Gastroesophageal sphincter (tissue), 4 donors: ENCODE results near the gene SLC66A3. TPM values are rescaled to one million over a fixed set of nuclear protein-coding genes. Genes with fewer than 3 reads are reported as not detected.

Source experiments
- ATAC-seq: fragments of 150-250 bp; one replicate; pipeline ENCODE4 v1.9.1; 2016; ENCODE audit warnings: mild to moderate bottlenecking, moderate library complexity
- H3K27ac ChIP-seq, 4 donors: fragments of 200-600 bp; sonication (generic) in 3 of 4; 1 replicate in 3 of 4; 2 replicates in 1 of 4; pipeline ENCODE4 v1.5.1; 2016 to 2019
- H3K27me3 ChIP-seq: fragments of 200-600 bp; sonication (generic); one replicate; pipeline ENCODE4 v1.5.1; 2019
- H3K36me3 ChIP-seq, 2 donors: fragments of 200-600 bp; sonication (generic); one replicate each; pipeline ENCODE4 v1.5.1; 2019; ENCODE audit warnings: control low read depth in 1 of 2
- H3K4me1 ChIP-seq, 3 donors: fragments of 200-600 bp; sonication (generic); 1 replicate in 2 of 3; 2 replicates in 1 of 3; pipeline ENCODE4 v1.5.1; 2016 to 2019; ENCODE audit warnings: control low read depth in 2 of 3
- H3K4me3 ChIP-seq, 2 donors: fragments of 200-600 bp; sonication (generic); one replicate each; pipeline ENCODE4 v1.5.1; 2019; ENCODE audit warnings: mild to moderate bottlenecking in 1 of 2, moderate library complexity in 1 of 2
- H3K9me3 ChIP-seq, 3 donors: fragments of 200-600 bp; sonication (generic); one replicate each; pipeline ENCODE4 v1.5.1; 2017 to 2019; ENCODE audit warnings: control low read depth in 2 of 3
- CTCF ChIP-seq, 4 experiments: fragments of 200-600 bp in 2 of 4; fragments of 450-650 bp in 2 of 4; sonication (generic) in 1 of 4; IDR thresholded peaks; one replicate each; pipeline ENCODE4 v1.5.1; 2017 to 2019; ENCODE audit warnings: antibody characterized with exemption in 4 of 4, mild to moderate bottlenecking in 2 of 4, moderate library complexity in 2 of 4
- EP300 ChIP-seq: sonication (generic); formaldehyde crosslinking; IDR thresholded peaks from one replicate; pipeline ENCODE4 v1.6.1; 2017; ENCODE audit warnings: antibody characterized with exemption, mild to moderate bottlenecking
- POLR2A ChIP-seq, 2 donors: fragments of 450-650 bp; IDR thresholded peaks; one replicate each; pipeline ENCODE4 v1.6.1; 2017; ENCODE audit warnings: antibody characterized with exemption in 2 of 2, mild to moderate bottlenecking in 2 of 2, moderate library complexity in 1 of 2
- POLR2AphosphoS5 ChIP-seq: sonication (generic); formaldehyde crosslinking; IDR thresholded peaks from one replicate; pipeline ENCODE4 v1.6.1; 2017; ENCODE audit warnings: antibody characterized with exemption
- WGBS, 2 donors: methylation state at CpG; one replicate each; pipeline ENCODE4 v1.1.5; 2018; ENCODE audit warnings: low coverage in 1 of 2; 5-methylcytosine and 5-hydroxymethylcytosine counted together
- total RNA-seq, 4 donors: library from RNA; depleted of rRNA; stranded (reverse); fragments of >200 nt; gene quantifications; one replicate each; pipeline ENCODE4 v1.1.0, GENCODE V29; 2016

Gene SLC66A3
- total RNA-seq, 4 donors from 2014 or later, result 28.1 to 49.8 (median 41.5) TPM

- TF ChIP-seq EP300 (no peak), CTCF (IDR thresholded peaks at IDR 0.05) (no peak), POLR2A (IDR thresholded peaks at IDR 0.05) (no peak), POLR2AphosphoS5 (no peak)
- WGBS, 2 donors, result 75 to 78% methylated on average over 3 to 4 of the region's 4 CpGs
Observed at GRCh38 chr2:11140492-11140891, 14.8 kb upstream of the SLC66A3 start.

GRCh38 chr2:11141319-11141718 lies 13.9 kb upstream of the SLC66A3 start:
- no peaks in the 10 kb centered on the region for H3K4me1 ChIP-seq
- no peaks in the 10 kb centered on the region for H3K27me3 ChIP-seq
- ATAC-seq, result no peak
- no peak overlapping the region for H3K27ac ChIP-seq
- no peak overlapping the region for H3K4me3 ChIP-seq
- H3K9me3 ChIP-seq, result no peaks in the 10 kb centered on the region
- 85% methylated on average over 4 of the region's 4 CpGs; no CpG with 5 or more reads in 1 of the 2 donors for WGBS, 2 donors
- H3K36me3 ChIP-seq, result no peaks in the 10 kb centered on the region
- TF ChIP-seq POLR2A (IDR thresholded peaks at IDR 0.05) (no peak), POLR2AphosphoS5 (no peak), EP300 (no peak), CTCF (IDR thresholded peaks at IDR 0.05) (no peak)

More at GRCh38 chr2:11140492-11140891, 14.8 kb upstream of the SLC66A3 start:
- Histone ChIP-seq H3K27ac (no peak overlapping the region), H3K36me3 (no peaks in the 10 kb centered on the region), H3K9me3 (no peaks in the 10 kb centered on the region), H3K27me3 (no peaks in the 10 kb centered on the region), H3K4me3 (no peak overlapping the region), H3K4me1 (no peaks in the 10 kb centered on the region)
- no peak for ATAC-seq

GRCh38 chr2:11142330-11142729 lies 12.9 kb upstream of the SLC66A3 start:
- 75 to 81% methylated on average over 3 of the region's 3 CpGs for WGBS, 2 donors
- H3K27ac ChIP-seq, result no peak overlapping the region
- TF ChIP-seq CTCF (IDR thresholded peaks at IDR 0.05), result no peak
- no peak for TF ChIP-seq EP300
- no peak for TF ChIP-seq POLR2A (IDR thresholded peaks at IDR 0.05)
- no peak for TF ChIP-seq POLR2AphosphoS5
- H3K27me3 ChIP-seq, result no peaks in the 10 kb centered on the region
- H3K4me3 ChIP-seq, result no peak overlapping the region
- H3K4me1 ChIP-seq, result no peaks in the 10 kb centered on the region
- peaks cover 0 to 2% (median 0%) of the 10 kb centered on the region in 3 donors for H3K9me3 ChIP-seq
- ATAC-seq, result no peak
- H3K36me3 ChIP-seq, result no peaks in the 10 kb centered on the region

GRCh38 chr2:11142987-11143386 lies 12.3 kb upstream of the SLC66A3 start:
- no peak for ATAC-seq
- Histone ChIP-seq H3K27me3 (no peaks in the 10 kb centered on the region), H3K4me1 (no peaks in the 10 kb centered on the region), H3K9me3 (peaks cover 0 to 4% (median 0%) of the 10 kb centered on the region in 3 donors), H3K36me3 (no peaks in the 10 kb centered on the region), H3K27ac (no peak overlapping the region), H3K4me3 (no peak overlapping the region)
- 68 to 83% methylated on average over 4 to 6 of the region's 6 CpGs for WGBS, 2 donors
- TF ChIP-seq POLR2A (IDR thresholded peaks at IDR 0.05) (no peak), POLR2AphosphoS5 (no peak)

GRCh38 chr2:11144077-11144737 lies 11.1 kb upstream of the SLC66A3 start:
- peaks cover 0 to 4% (median 0%) of the 10 kb centered on the region in 3 donors for H3K9me3 ChIP-seq
- no peaks in the 10 kb centered on the region for H3K4me1 ChIP-seq
- TF ChIP-seq POLR2A (IDR thresholded peaks at IDR 0.05), result no peak
- TF ChIP-seq EP300, result no peak
- TF ChIP-seq POLR2AphosphoS5, result no peak
- ATAC-seq, result no peak
- no peaks in the 10 kb centered on the region for H3K36me3 ChIP-seq
- WGBS, 2 donors, result 76 to 86% methylated on average over 4 of the region's 7 CpGs
- H3K4me3 ChIP-seq, result no peak overlapping the region
- H3K27me3 ChIP-seq, result no peaks in the 10 kb centered on the region
- H3K27ac ChIP-seq, result no peak overlapping the region

GRCh38 chr2:11144738-11145079 lies 10.6 kb upstream of the SLC66A3 start:
- H3K4me1 ChIP-seq, result no peaks in the 10 kb centered on the region
- TF ChIP-seq CTCF (IDR thresholded peaks at IDR 0.05) (no peak), EP300 (no peak), POLR2A (IDR thresholded peaks at IDR 0.05) (no peak), POLR2AphosphoS5 (no peak)
- H3K27me3 ChIP-seq, result no peaks in the 10 kb centered on the region
- no peaks in the 10 kb centered on the region for H3K36me3 ChIP-seq
- H3K27ac ChIP-seq, result no peak overlapping the region
- 80 to 83% methylated on average over 1 to 6 of the region's 6 CpGs for WGBS, 2 donors
- no peak for ATAC-seq
- no peak overlapping the region for H3K4me3 ChIP-seq
- H3K9me3 ChIP-seq, result peaks cover 0 to 4% (median 0%) of the 10 kb centered on the region in 3 donors
